ENCODE data around the gene ELMO2.
"Not testable (repeated sequence)": the region's sequence is repeated elsewhere in the genome, so short reads cannot be mapped to it uniquely, and the experiment has no call there.

ELMO2 gene

DNA sequence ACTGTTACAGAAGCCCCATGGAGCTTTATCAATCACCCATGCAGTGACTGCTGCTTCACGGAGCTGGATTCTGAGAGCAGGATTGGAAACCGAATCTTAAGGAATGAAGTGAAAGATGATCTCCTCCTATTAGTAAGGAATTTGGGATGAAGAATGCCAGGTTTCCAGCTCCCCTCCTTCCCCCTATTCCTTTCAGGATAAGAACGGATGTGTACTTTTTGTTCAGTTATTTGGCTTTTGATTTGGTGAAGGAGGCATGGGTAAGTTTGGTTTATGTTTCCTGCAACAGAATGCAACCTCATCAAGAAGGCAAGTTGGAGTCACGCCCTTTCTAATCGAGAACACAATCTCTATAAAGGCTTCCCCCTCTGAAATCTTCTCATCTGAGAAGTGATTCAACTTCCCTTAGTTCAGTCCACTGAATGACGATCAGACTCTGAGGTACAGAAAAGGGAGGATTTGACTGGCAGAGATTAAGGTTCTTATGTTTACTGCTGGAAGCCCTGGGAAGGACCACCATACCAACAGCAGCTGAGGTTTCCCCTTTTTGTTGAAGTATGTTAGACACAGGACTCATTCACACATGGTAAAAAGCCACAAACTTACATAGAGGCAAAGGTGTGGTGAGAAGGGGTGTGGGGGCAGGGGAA lies 5.5 kb downstream of the ELMO2 start:
- H3K4me1 ChIP-seq (ENCODE audit: control insufficient read depth, insufficient read depth, low read length): peaks cover 40% of the 10 kb centered on the region
- no peaks in the 10 kb centered on the region for H3K27me3 ChIP-seq (ENCODE audit: control insufficient read depth, insufficient read depth, low read length)
- H3K4me3 ChIP-seq (ENCODE audit: low read length): no peak overlapping the region
- H3K36me3 ChIP-seq (ENCODE audit: control insufficient read depth, insufficient read depth, low read length): no peaks in the 10 kb centered on the region
- peak overlapping the region; percentile 14 for H3K9ac ChIP-seq (ENCODE audit: low read length)
- no peaks in the 10 kb centered on the region for H3K9me3 ChIP-seq (ENCODE audit: control insufficient read depth, low read length)

DNA sequence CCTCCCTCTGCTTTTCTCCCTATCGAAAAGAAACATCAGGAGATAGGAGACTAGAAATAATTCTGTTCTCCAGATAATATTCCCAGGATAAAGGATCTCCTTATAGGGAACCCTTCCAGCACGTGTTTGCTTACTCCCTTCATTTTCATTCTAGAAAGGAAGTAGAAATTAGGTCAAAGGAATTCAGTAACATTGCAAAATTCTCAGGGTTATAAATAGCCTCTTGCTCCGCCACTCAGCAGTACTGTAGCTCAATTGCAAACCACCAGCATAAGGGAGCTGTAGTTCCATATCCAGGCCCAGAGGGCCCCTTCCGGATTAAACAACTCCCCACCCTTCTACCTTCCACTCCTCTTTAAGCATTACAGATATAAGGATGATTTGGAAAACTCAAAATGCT lies 6.2 kb downstream of the ELMO2 start:
- Histone ChIP-seq H3K36me3 (ENCODE audit: control insufficient read depth, insufficient read depth, low read length) (no peaks in the 10 kb centered on the region), H3K27me3 (ENCODE audit: control insufficient read depth, insufficient read depth, low read length) (no peaks in the 10 kb centered on the region), H3K4me3 (ENCODE audit: low read length) (no peak overlapping the region), H3K9ac (ENCODE audit: low read length) (peak overlapping the region; percentile 14), H3K4me1 (ENCODE audit: control insufficient read depth, insufficient read depth, low read length) (peaks cover 40% of the 10 kb centered on the region), H3K9me3 (ENCODE audit: control insufficient read depth, low read length) (no peaks in the 10 kb centered on the region)

DNA sequence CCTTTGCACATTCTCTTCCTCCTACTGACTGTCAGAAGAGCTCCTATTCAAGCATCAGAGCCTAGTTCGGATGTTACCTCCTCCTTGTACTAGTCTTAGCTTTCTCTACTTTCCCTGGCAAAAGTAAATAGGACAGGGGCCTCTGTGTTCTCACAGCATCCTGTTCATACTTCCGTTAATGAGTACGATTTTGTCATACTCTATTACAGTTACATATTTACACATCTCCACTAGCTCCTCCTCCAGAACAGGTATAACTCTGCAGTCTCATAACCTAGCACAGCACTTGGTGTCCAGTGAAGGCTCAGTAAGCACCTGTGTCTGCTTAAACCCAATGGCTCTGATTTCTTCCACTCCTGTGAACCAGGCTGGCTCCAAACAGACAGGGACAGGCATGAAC lies 7.0 kb downstream of the ELMO2 start:
- no peaks in the 10 kb centered on the region for H3K9me3 ChIP-seq (ENCODE audit: control insufficient read depth, low read length)
- H3K27me3 ChIP-seq (ENCODE audit: control insufficient read depth, insufficient read depth, low read length): no peaks in the 10 kb centered on the region
- peaks cover 45% of the 10 kb centered on the region for H3K4me1 ChIP-seq (ENCODE audit: control insufficient read depth, insufficient read depth, low read length)
- H3K4me3 ChIP-seq (ENCODE audit: low read length): no peak overlapping the region
- no peak overlapping the region for H3K9ac ChIP-seq (ENCODE audit: low read length)
- no peaks in the 10 kb centered on the region for H3K36me3 ChIP-seq (ENCODE audit: control insufficient read depth, insufficient read depth, low read length)

DNA sequence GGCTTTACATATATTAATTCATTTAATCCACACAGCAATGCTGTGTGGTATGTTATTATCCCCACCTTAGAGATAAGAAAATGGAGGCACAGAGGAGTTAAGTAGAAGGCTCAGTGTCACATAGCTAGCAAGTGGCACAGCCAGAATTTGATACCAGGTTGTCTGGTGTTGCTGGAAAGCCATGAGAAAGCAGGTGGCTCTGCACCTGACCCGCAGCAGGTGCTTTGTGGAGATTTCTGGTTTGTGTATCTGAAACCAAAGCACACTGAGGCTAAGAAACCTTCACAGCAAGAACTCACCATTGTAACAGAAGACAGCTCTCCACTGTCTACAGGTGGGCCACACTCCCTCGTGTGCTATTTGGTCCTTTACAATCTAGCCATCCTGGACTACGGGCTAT lies 7.5 kb downstream of the ELMO2 start:
- H3K4me1 ChIP-seq (ENCODE audit: control insufficient read depth, insufficient read depth, low read length): peaks cover 45% of the 10 kb centered on the region
- no peaks in the 10 kb centered on the region for H3K36me3 ChIP-seq (ENCODE audit: control insufficient read depth, insufficient read depth, low read length)
- H3K27me3 ChIP-seq (ENCODE audit: control insufficient read depth, insufficient read depth, low read length): no peaks in the 10 kb centered on the region
- no peak overlapping the region for H3K4me3 ChIP-seq (ENCODE audit: low read length)
- H3K9me3 ChIP-seq (ENCODE audit: control insufficient read depth, low read length): no peaks in the 10 kb centered on the region
- H3K9ac ChIP-seq (ENCODE audit: low read length): no peak overlapping the region

DNA sequence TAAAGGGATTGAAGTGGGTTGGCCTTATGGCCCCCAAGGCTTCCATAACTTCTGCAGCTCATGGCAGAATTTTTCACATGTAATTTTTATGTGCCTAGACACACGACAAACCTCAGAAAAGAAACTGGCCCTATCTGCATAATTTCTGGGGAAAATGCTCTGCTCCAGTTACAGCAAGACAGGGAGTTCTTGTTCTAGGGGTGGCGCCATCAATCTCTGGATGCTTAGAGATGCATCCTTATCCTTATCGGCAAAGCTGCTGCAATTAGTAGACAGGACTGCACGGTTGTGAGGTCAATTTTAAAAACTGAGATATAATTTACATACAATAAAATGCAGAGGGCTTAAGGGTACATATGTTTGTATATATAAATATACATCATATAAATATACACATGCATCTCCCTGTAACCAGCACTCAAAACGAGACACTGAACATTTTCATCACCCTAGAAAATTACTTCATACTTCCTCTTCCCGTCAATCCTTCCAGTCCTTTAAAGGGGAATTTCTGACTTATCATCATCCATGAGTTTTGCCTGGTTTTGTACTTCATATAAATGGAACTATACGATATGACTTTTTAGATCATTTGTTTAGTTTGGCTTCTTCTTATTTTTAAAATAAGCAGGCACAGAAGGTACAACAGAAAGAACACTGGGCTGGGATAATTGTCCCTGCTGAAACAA lies 10.2 kb downstream of the ELMO2 start:
- peaks cover 6% of the 10 kb centered on the region for H3K36me3 ChIP-seq (ENCODE audit: control insufficient read depth, insufficient read depth, low read length)

DNA sequence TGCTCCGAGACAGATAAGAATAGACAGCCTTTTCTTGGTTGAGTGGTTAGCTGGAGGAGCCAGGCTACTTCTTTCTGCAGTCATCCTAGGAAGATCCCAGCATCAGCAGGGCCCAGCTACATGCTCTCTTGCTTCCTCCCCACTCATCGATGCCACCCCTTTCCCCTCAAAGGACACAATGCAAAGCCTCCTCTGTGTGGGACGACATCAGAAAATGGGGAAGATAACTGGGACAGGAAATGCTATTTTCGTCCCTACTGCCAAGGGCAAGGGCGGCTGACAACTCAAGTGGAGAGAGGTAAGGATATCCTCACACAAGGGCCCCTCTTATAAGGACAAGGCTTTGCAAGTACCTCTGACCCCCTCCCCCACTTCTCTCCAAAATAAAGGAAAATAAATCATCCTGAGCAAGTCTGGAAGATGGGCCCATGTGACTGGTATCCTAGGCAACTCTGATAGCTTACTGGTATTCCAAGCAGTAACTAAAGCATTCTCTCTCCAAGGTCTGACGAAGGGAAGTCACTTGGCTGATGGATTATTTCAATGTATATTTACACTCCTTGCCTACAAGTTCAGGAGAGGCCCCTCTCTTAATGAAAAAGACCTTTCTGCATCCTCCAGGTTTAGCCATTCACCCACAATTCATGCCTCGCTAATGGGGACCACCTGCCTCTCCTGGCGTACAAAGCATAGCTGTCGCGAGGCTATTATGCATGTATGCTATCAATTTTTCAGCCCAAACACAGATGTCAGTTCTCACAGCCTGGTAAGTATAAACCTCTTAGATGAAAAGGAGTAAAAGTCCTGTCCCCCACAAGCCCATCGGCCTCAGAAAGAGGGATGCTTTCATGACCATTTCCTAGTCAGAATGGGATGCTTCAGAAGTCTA lies 11.3 kb downstream of the ELMO2 start:
- H3K27me3 ChIP-seq (ENCODE audit: control insufficient read depth, insufficient read depth, low read length): no peaks in the 10 kb centered on the region
- H3K4me1 ChIP-seq (ENCODE audit: control insufficient read depth, insufficient read depth, low read length): peaks cover 18% of the 10 kb centered on the region
- H3K36me3 ChIP-seq (ENCODE audit: control insufficient read depth, insufficient read depth, low read length): peaks cover 6% of the 10 kb centered on the region
- no peak overlapping the region for H3K9ac ChIP-seq (ENCODE audit: low read length)
- no peaks in the 10 kb centered on the region for H3K9me3 ChIP-seq (ENCODE audit: control insufficient read depth, low read length)
- no peak overlapping the region for H3K4me3 ChIP-seq (ENCODE audit: low read length)

More for the DNA sequence above, 10.2 kb downstream of the ELMO2 start:
- H3K27me3 ChIP-seq (ENCODE audit: control insufficient read depth, insufficient read depth, low read length): no peaks in the 10 kb centered on the region
- no peak overlapping the region for H3K9ac ChIP-seq (ENCODE audit: low read length)
- no peaks in the 10 kb centered on the region for H3K9me3 ChIP-seq (ENCODE audit: control insufficient read depth, low read length)
- no peak overlapping the region for H3K4me3 ChIP-seq (ENCODE audit: low read length)
- H3K4me1 ChIP-seq (ENCODE audit: control insufficient read depth, insufficient read depth, low read length): peaks cover 28% of the 10 kb centered on the region

DNA sequence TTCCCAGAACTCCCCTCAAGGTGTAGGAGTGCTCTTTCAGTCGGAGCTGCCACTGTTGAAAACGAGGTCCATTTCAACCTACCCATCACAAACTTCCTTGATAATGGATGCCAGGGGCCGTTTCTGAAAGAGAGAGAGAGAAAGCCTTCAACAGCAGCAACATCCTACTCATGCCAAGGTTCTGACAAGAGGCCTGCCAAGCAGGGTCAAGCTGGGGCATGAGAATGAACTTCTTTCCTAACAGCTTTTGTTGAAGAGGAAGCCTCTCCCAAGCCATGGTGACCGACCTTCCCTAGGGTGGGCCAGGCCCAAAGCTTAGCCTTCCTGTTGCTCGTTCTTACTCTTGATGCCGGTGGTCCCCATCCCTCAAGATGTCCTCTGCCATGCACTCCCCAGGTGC lies 12.4 kb downstream of the ELMO2 start:
- no peak overlapping the region for H3K4me3 ChIP-seq (ENCODE audit: low read length)
- H3K9ac ChIP-seq (ENCODE audit: low read length): no peak overlapping the region
- H3K4me1 ChIP-seq (ENCODE audit: control insufficient read depth, insufficient read depth, low read length): peaks cover 9% of the 10 kb centered on the region
- H3K36me3 ChIP-seq (ENCODE audit: control insufficient read depth, insufficient read depth, low read length): peaks cover 8% of the 10 kb centered on the region
- no peaks in the 10 kb centered on the region for H3K27me3 ChIP-seq (ENCODE audit: control insufficient read depth, insufficient read depth, low read length)
- H3K9me3 ChIP-seq (ENCODE audit: control insufficient read depth, low read length): no peaks in the 10 kb centered on the region

DNA sequence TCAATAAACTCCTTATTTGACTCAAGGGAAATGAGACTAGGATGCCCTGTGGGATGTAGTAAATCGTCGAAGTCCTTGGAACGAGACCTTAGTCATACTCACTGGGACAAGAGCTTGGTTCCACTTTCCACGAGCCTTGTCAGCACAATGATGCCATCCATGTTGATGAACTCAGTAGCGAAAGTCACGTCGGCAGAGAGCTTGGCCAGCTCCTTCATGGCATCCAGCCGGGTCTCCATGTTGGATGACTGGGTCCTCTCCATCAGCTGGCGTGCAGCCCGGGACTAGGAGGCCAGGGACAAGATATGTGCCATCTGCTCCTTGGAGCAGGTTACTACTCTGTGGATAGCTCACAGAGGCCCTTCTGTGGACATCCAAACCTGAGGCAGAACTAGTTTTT lies 17.5 kb downstream of the ELMO2 start:
- Histone ChIP-seq H3K9ac (ENCODE audit: low read length) (no peak overlapping the region), H3K9me3 (ENCODE audit: control insufficient read depth, low read length) (no peaks in the 10 kb centered on the region), H3K4me3 (ENCODE audit: low read length) (no peak overlapping the region), H3K4me1 (ENCODE audit: control insufficient read depth, insufficient read depth, low read length) (no peaks in the 10 kb centered on the region), H3K27me3 (ENCODE audit: control insufficient read depth, insufficient read depth, low read length) (no peaks in the 10 kb centered on the region), H3K36me3 (ENCODE audit: control insufficient read depth, insufficient read depth, low read length) (peaks cover 25% of the 10 kb centered on the region)

DNA sequence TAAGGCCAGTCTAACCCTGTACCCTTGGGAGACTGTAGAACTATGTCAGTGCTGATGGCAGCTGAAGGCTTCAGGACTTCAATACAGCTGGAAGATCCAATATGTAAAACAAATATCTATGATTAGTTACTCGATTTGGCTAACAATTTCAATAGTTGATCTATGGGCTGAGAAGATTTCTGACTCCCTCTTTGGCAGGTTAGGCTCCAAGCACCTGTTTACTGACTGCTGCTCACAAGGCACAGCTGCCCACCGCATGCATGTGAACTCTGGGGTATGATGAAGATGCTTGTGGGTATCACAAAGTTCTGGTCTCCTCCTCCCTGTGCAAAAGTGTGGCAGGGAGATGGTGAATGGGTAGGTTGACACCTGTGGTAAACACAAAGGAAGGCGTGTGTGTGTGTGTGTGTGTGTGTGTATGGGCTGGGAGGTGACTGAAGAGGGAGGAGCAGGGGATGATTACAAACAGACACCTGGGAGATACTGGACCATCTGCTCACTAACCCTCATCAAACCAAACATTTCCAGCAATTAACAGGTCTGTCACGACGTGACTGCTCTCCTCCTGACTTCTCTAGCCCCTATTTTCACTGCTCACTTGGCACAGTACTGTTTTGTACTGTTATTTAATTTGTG lies 18.1 kb downstream of the ELMO2 start:
- Histone ChIP-seq H3K4me3 (ENCODE audit: low read length) (no peak overlapping the region), H3K27me3 (ENCODE audit: control insufficient read depth, insufficient read depth, low read length) (no peaks in the 10 kb centered on the region), H3K36me3 (ENCODE audit: control insufficient read depth, insufficient read depth, low read length) (peaks cover 25% of the 10 kb centered on the region), H3K9ac (ENCODE audit: low read length) (no peak overlapping the region), H3K9me3 (ENCODE audit: control insufficient read depth, low read length) (no peaks in the 10 kb centered on the region), H3K4me1 (ENCODE audit: control insufficient read depth, insufficient read depth, low read length) (no peaks in the 10 kb centered on the region)

DNA sequence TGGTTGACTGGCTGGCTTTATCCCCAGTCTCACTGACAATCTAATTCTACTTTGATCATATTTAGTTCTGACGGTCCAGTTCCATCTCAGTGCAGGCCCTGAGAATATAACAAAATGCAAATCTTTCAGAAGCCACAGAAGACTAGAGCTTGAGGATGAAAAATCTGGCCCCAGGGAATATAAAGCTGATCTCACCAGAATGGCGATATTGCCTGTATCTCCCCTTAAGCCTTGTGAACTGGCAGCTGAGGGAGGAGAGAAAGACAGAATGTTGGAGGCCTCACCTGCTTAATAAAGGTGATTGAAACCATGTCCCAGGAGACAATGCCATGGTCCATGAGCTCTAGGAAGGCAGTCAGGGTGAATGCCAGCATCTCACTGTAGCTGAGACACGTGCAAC lies 19.4 kb downstream of the ELMO2 start:
- H3K9ac ChIP-seq (ENCODE audit: low read length); H3K9me3 ChIP-seq (ENCODE audit: control insufficient read depth, low read length); H3K4me3 ChIP-seq (ENCODE audit: low read length); H3K4me1 ChIP-seq (ENCODE audit: control insufficient read depth, insufficient read depth, low read length); H3K27me3 ChIP-seq (ENCODE audit: control insufficient read depth, insufficient read depth, low read length): not testable (repeated sequence)
- H3K36me3 ChIP-seq (ENCODE audit: control insufficient read depth, insufficient read depth, low read length): peaks cover 18% of the 10 kb centered on the region

DNA sequence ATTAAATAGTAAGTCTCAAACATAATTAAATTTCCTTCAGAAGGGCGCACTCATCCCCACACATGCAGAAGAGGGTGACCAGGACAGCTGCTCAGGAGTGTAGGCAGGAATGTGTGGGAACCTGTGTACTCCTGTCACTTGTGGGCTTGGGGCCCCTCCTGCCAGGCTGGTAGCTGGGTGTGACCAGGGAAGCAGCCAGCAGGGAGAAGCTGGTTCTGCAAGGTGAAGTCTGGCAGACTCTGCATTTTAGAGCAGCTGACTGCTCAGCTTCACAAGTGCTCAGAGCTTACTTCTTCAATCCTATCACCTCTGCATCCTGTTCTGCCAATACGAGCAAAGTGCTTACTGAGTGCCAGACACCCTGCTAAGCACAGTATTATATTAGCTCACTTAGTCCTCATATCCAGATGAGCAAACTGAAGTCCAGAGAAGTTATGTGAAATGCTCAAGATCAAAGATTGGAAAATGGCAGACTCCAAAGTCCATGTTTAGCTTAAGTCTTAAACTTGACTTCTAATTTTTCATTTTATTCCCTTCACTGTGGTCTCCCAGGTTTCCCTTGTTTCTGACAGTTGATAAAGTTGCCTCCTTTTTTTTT lies 27.9 kb downstream of the ELMO2 start:
- Histone ChIP-seq H3K4me3 (ENCODE audit: low read length) (no peak overlapping the region), H3K9ac (ENCODE audit: low read length) (no peak overlapping the region), H3K4me1 (ENCODE audit: control insufficient read depth, insufficient read depth, low read length) (no peaks in the 10 kb centered on the region), H3K27me3 (ENCODE audit: control insufficient read depth, insufficient read depth, low read length) (no peaks in the 10 kb centered on the region), H3K36me3 (ENCODE audit: control insufficient read depth, insufficient read depth, low read length) (peaks cover 22% of the 10 kb centered on the region), H3K9me3 (ENCODE audit: control insufficient read depth, low read length) (no peaks in the 10 kb centered on the region)
